GM23338 (cell line): Measurements from ENCODE around the gene DRC3. TPM values are rescaled to one million over a fixed set of nuclear protein-coding genes. Genes with fewer than 3 reads are reported as not detected.

Experiments
- ATAC-seq: fragments of 200-7000 bp; cut with Tn5 transposase; 3 replicates; pipeline ENCODE4 v1.9.1; 2020
- DNase-seq: peaks from one replicate; pipeline ENCODE4 v3.0.0-alpha.2; 2015; ENCODE audit warnings: low spot score
- H2AFZ ChIP-seq: fragments of 200-600 bp; sonication (generic); 2 replicates; pipeline ENCODE4 v1.8.0; 2016; ENCODE audit warnings: antibody characterized with exemption, mild to moderate bottlenecking, moderate library complexity
- H3F3A ChIP-seq: fragments of 200-600 bp; sonication (generic); replicated peaks from 2 replicates; pipeline ENCODE4 v1.8.0; 2017; ENCODE audit warnings: antibody characterized with exemption, mixed run types, low read depth
- H3K27ac ChIP-seq: fragments of 200-600 bp; sonication (generic); 2 replicates; pipeline ENCODE4 v1.6.1; 2016; ENCODE audit warnings: low read depth
- H3K27me3 ChIP-seq: fragments of 200-600 bp; sonication (generic); 2 replicates; pipeline ENCODE4 v1.8.0; 2016; ENCODE audit warnings: mild to moderate bottlenecking, mixed run types, moderate library complexity; ENCODE audit not compliant: insufficient read depth
- H3K36me3 ChIP-seq: fragments of 200-600 bp; sonication (generic); 2 replicates; pipeline ENCODE4 v1.8.0; 2016; ENCODE audit warnings: mild to moderate bottlenecking; ENCODE audit not compliant: insufficient read depth
- H3K4me1 ChIP-seq: fragments of 200-600 bp; sonication (generic); 2 replicates; pipeline ENCODE4 v1.8.0; 2016; ENCODE audit warnings: mild to moderate bottlenecking, moderate library complexity; ENCODE audit not compliant: insufficient read depth
- H3K4me2 ChIP-seq: fragments of 200-600 bp; sonication (generic); 2 replicates; pipeline ENCODE4 v1.7.1; 2017; ENCODE audit warnings: mixed run types
- H3K4me3 ChIP-seq: fragments of 200-600 bp; sonication (generic); 2 replicates; pipeline ENCODE4 v1.6.1; 2016; ENCODE audit warnings: mixed run types
- H3K79me2 ChIP-seq: fragments of 200-600 bp; sonication (generic); replicated peaks from 2 replicates; pipeline ENCODE4 v1.8.0; 2017; ENCODE audit warnings: mild to moderate bottlenecking; ENCODE audit not compliant: insufficient read depth
- H3K9me2 ChIP-seq: fragments of 200-600 bp; sonication (generic); 2 replicates; pipeline ENCODE4 v1.8.0; 2017; ENCODE audit not compliant: insufficient read depth
- H4K20me1 ChIP-seq: fragments of 200-600 bp; sonication (generic); replicated peaks from 2 replicates; pipeline ENCODE4 v1.8.0; 2017; ENCODE audit warnings: mild to moderate bottlenecking; ENCODE audit not compliant: insufficient read depth
- H3K27ac Mint-ChIP-seq: 2 replicates; pipeline ENCODE4 v1.8.0; 2020; ENCODE audit warnings: inconsistent platforms, mild to moderate bottlenecking, moderate library complexity, mixed read lengths
- H3K27me3 Mint-ChIP-seq: 3 replicates; pipeline ENCODE4 v1.8.0; 2022; ENCODE audit warnings: low read depth, mild to moderate bottlenecking, moderate library complexity, mixed read lengths, inconsistent platforms; ENCODE audit not compliant: insufficient read depth, poor library complexity
- H3K36me3 Mint-ChIP-seq: 3 replicates; pipeline ENCODE4 v1.8.0; 2021; ENCODE audit warnings: low read depth, mild to moderate bottlenecking, inconsistent platforms, moderate library complexity, mixed read lengths
- H3K4me1 Mint-ChIP-seq: 3 replicates; pipeline ENCODE4 v1.8.0; 2020; ENCODE audit warnings: mild to moderate bottlenecking, inconsistent platforms, mixed read lengths
- H3K4me3 Mint-ChIP-seq: 3 replicates; pipeline ENCODE4 v1.8.0; 2021; ENCODE audit warnings: moderate library complexity, mild to moderate bottlenecking, inconsistent platforms, mixed read lengths
- H3K9me3 Mint-ChIP-seq: 3 replicates; pipeline ENCODE4 v1.8.0; 2020; ENCODE audit warnings: moderate library complexity, mild to moderate bottlenecking, inconsistent platforms, mixed read lengths
- EZH2 ChIP-seq: fragments of 200-600 bp; sonication (generic); IDR thresholded peaks from one replicate; pipeline ENCODE4 v1.8.0; 2017; ENCODE audit warnings: antibody characterized with exemption, mild to moderate bottlenecking, low read depth; ENCODE audit not compliant: unreplicated experiment
- JUNB ChIP-seq: IDR thresholded peaks from one replicate; pipeline ENCODE4 v1.6.1; 2016; ENCODE audit warnings: antibody characterized with exemption; ENCODE audit not compliant: unreplicated experiment
- NANOG ChIP-seq: IDR thresholded peaks from 2 replicates; pipeline ENCODE4 v1.6.1; 2016; ENCODE audit warnings: antibody characterized with exemption, borderline replicate concordance
- POLR2AphosphoS5 ChIP-seq: IDR thresholded peaks from 2 replicates; pipeline ENCODE4 v1.6.1; 2016; ENCODE audit warnings: antibody characterized with exemption, low read depth
- polyA plus RNA-seq: library from polyadenylated mRNA; unstranded; fragments of >200 nt; fragmentation: Nextera tagmentation; extraction: Ambion mirVana; gene quantifications from 2 replicates; pipeline ENCODE4 v1.2.1, GENCODE V29; 2016
- total RNA-seq: library from RNA; depleted of rRNA; stranded (reverse); fragments of >200 nt; shearing (Covaris generic); gene quantifications from 2 replicates; pipeline ENCODE4 v1.2.3, GENCODE V29; 2014
- TF ChIP-seq, protein P1 (sequence below): IDR thresholded peaks from one replicate; pipeline ENCODE4 v1.6.1; 2018; ENCODE audit warnings: antibody characterized with exemption; ENCODE audit not compliant: unreplicated experiment
- TF ChIP-seq, protein P2 (sequence below): fragments of 250-450 bp; sonication (Bioruptor Pico); IDR thresholded peaks from 2 replicates; pipeline ENCODE4 v1.5.0; 2020; ENCODE audit warnings: mild to moderate bottlenecking, moderate library complexity

Gene DRC3
- total and polyA plus RNA-seq, 2 experiments from 2014 or later, result 1.1 TPM; not detected in 1

DNA sequence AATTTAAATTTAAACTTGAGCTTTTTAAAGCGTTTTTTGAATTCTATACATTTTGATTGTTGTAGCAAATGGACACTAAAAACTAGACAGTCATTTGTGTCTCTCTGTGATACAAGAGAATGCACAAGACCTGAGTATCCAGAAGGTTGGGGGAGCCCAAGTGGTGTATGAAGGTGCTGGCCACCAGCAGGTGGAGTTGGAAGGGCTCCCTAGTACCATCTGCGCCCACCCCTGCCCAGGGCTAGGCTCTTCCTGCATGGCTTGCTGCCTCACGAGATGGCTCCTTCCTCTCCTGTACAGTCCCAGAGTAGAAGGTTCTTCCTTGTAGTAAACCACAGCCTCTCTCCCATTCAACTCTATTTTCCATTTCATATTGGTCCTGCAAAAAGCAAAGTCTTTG, 83.6 kb downstream of the DRC3 start (continued):
- TF ChIP-seq, protein P1, sequence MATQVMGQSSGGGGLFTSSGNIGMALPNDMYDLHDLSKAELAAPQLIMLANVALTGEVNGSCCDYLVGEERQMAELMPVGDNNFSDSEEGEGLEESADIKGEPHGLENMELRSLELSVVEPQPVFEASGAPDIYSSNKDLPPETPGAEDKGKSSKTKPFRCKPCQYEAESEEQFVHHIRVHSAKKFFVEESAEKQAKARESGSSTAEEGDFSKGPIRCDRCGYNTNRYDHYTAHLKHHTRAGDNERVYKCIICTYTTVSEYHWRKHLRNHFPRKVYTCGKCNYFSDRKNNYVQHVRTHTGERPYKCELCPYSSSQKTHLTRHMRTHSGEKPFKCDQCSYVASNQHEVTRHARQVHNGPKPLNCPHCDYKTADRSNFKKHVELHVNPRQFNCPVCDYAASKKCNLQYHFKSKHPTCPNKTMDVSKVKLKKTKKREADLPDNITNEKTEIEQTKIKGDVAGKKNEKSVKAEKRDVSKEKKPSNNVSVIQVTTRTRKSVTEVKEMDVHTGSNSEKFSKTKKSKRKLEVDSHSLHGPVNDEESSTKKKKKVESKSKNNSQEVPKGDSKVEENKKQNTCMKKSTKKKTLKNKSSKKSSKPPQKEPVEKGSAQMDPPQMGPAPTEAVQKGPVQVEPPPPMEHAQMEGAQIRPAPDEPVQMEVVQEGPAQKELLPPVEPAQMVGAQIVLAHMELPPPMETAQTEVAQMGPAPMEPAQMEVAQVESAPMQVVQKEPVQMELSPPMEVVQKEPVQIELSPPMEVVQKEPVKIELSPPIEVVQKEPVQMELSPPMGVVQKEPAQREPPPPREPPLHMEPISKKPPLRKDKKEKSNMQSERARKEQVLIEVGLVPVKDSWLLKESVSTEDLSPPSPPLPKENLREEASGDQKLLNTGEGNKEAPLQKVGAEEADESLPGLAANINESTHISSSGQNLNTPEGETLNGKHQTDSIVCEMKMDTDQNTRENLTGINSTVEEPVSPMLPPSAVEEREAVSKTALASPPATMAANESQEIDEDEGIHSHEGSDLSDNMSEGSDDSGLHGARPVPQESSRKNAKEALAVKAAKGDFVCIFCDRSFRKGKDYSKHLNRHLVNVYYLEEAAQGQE, result no peak
- TF ChIP-seq NANOG (no peak), JUNB (no peak), EZH2 (no peak)
- TF ChIP-seq, protein P2, sequence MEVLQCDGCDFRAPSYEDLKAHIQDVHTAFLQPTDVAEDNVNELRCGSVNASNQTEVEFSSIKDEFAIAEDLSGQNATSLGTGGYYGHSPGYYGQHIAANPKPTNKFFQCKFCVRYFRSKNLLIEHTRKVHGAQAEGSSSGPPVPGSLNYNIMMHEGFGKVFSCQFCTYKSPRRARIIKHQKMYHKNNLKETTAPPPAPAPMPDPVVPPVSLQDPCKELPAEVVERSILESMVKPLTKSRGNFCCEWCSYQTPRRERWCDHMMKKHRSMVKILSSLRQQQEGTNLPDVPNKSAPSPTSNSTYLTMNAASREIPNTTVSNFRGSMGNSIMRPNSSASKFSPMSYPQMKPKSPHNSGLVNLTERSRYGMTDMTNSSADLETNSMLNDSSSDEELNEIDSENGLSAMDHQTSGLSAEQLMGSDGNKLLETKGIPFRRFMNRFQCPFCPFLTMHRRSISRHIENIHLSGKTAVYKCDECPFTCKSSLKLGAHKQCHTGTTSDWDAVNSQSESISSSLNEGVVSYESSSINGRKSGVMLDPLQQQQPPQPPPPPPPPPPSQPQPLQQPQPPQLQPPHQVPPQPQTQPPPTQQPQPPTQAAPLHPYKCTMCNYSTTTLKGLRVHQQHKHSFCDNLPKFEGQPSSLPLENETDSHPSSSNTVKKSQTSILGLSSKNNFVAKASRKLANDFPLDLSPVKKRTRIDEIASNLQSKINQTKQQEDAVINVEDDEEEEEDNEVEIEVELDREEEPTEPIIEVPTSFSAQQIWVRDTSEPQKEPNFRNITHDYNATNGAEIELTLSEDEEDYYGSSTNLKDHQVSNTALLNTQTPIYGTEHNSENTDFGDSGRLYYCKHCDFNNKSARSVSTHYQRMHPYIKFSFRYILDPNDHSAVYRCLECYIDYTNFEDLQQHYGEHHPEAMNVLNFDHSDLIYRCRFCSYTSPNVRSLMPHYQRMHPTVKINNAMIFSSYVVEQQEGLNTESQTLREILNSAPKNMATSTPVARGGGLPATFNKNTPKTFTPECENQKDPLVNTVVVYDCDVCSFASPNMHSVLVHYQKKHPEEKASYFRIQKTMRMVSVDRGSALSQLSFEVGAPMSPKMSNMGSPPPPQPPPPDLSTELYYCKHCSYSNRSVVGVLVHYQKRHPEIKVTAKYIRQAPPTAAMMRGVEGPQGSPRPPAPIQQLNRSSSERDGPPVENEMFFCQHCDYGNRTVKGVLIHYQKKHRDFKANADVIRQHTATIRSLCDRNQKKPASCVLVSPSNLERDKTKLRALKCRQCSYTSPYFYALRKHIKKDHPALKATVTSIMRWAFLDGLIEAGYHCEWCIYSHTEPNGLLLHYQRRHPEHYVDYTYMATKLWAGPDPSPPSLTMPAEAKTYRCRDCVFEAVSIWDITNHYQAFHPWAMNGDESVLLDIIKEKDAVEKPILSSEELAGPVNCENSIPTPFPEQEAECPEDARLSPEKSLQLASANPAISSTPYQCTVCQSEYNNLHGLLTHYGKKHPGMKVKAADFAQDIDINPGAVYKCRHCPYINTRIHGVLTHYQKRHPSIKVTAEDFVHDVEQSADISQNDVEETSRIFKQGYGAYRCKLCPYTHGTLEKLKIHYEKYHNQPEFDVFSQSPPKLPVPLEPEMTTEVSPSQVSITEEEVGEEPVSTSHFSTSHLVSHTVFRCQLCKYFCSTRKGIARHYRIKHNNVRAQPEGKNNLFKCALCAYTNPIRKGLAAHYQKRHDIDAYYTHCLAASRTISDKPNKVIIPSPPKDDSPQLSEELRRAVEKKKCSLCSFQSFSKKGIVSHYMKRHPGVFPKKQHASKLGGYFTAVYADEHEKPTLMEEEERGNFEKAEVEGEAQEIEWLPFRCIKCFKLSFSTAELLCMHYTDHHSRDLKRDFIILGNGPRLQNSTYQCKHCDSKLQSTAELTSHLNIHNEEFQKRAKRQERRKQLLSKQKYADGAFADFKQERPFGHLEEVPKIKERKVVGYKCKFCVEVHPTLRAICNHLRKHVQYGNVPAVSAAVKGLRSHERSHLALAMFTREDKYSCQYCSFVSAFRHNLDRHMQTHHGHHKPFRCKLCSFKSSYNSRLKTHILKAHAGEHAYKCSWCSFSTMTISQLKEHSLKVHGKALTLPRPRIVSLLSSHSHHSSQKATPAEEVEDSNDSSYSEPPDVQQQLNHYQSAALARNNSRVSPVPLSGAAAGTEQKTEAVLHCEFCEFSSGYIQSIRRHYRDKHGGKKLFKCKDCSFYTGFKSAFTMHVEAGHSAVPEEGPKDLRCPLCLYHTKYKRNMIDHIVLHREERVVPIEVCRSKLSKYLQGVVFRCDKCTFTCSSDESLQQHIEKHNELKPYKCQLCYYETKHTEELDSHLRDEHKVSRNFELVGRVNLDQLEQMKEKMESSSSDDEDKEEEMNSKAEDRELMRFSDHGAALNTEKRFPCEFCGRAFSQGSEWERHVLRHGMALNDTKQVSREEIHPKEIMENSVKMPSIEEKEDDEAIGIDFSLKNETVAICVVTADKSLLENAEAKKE (CRISPR knock-in tag), result no peak

DNA sequence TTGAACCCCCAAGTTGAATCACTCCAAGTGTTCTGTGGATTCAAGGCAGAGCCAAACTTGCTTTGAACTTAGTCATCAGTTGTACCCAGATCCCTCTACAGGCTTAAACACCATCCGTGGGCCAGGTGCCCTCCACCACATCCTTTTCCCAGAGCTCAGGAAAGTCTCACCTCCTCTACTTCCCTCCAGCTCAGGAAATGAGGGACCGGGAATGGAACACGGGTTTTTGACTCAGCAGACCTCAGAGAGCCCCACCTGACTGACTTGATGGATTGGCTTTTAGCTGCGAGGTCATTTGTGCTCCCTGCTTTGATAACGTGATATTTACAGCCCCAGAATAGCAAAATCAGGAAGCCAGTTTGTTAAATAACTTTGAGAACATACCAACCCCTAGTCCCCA, 86.6 kb downstream of the DRC3 start:
- no peaks in the 10 kb centered on the region for H3K27me3 ChIP-seq
- H3F3A ChIP-seq, result no peaks in the 10 kb centered on the region
- H3K4me1 Mint-ChIP-seq, result no peaks in the 10 kb centered on the region
- no peaks in the 10 kb centered on the region for H3K4me1 ChIP-seq
- no peak overlapping the region for H3K27ac ChIP-seq
- ATAC-seq (no peak), DNase-seq (no peak)
- no peak overlapping the region for H3K4me3 Mint-ChIP-seq
- H3K4me2 ChIP-seq, result no peak overlapping the region
- H3K27me3 Mint-ChIP-seq, result peaks cover 1% of the 10 kb centered on the region
- no peaks in the 10 kb centered on the region for H3K79me2 ChIP-seq
- peaks cover 9% of the 10 kb centered on the region; the same call in 1 of the 2 replicates for H3K36me3 ChIP-seq
- H3K9me3 Mint-ChIP-seq, result no peaks in the 10 kb centered on the region
- no peak overlapping the region for H3K4me3 ChIP-seq
- H4K20me1 ChIP-seq, result no peaks in the 10 kb centered on the region; the same call in 1 of the 2 replicates
- no peaks in the 10 kb centered on the region for H3K9me2 ChIP-seq
- no peak overlapping the region for H2AFZ ChIP-seq
- H3K27ac Mint-ChIP-seq, result no peak overlapping the region
- H3K36me3 Mint-ChIP-seq, result peaks cover 28% of the 10 kb centered on the region
- TF ChIP-seq JUNB, result no peak
- TF ChIP-seq, protein P2 (CRISPR knock-in tag), result no peak
- TF ChIP-seq POLR2AphosphoS5, result no peak
